Stimulated activated CD4-positive, alpha-beta T cell treated with anti-CD3 and anti-CD28 coated beads, Interleukin-1b, Interleukin-23, amount 100 ng/mL, for 4 hours (primary cell): ENCODE data around the gene OGFRL1.
A peak's percentile ranks its signal among the peaks of the same experiment; 100 is the strongest.

Experiments
- DNase-seq, 2 donors: peaks; one replicate each; pipeline ENCODE4 v3.0.0-alpha.2; 2020; ENCODE audit warnings: low read depth in 2 of 2

Gene OGFRL1

DNA sequence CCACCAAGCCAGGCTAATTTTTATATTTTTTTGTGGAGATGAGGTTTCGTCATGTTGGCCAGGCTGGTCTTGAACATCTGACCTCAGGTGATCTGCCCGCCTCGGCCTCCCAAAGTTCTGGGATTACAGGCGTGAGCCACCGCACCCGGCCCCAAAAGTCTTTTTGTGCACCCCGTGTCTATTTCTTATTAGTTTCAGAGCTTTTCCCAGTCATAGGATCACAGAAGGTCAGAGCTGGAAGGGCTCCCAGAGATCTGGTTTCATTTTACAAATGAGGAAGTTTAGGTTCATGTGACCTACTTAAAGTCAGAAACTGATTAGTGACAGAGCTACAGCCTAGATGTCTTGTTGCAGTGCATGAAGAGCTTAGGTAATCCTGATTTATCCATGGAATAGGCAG, 1.6 kb upstream of the OGFRL1 start:
- no peak for DNase-seq

DNA sequence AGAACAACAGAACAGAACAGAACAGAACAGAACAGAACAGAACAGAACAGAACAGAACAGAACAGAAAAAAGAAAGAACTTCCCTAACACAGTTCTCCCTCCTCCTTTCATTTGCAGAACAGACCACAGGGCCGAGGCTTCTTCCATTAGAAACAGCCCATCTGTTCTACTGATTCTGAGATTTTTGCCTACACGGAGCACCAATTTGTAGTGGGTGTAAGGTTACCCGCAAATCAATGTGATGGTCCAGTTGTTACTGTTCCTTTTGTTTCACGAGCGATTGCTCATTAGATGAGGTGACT, 734 bp upstream of the OGFRL1 start:
- no peak for DNase-seq

DNA sequence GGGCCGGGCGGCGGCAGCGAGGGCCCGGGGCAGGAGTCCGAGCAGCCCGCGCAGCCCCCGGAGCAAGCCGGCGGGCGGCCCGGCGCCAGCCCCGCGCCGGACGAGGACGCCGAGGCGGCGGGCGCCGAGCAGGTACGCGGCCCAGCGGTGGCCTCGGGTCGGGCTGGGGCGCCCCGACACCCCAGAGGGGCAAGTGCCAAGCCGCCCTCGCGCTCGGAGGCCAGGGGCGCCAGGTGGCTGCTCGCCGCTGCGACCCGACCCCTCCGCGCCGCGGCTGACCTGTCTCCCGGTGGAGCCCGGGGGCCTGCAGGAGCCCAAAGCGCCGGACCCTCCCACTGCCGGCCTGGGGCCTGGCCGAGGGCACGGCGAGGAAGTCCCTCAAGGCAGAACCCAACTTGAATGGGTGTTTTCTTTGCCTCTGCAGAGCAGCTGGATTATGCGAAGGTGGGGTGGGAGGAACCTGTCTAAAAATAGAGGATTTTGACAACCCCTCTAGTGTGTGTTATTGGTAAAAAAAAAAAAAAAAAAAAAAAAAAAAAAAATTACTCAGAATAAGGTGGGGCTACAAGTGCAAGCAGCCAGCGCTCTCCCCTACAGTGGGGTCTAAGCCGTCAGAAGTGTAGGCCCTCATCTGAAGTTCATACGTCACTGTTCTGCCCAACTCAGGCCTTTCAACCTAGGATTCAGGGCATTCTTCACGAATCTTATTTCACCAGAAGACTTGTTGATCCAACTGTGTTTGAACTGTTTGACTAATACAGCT, 609 bp downstream of the OGFRL1 start:
- peak in 1 of 2 donors; percentile 16 for DNase-seq

DNA sequence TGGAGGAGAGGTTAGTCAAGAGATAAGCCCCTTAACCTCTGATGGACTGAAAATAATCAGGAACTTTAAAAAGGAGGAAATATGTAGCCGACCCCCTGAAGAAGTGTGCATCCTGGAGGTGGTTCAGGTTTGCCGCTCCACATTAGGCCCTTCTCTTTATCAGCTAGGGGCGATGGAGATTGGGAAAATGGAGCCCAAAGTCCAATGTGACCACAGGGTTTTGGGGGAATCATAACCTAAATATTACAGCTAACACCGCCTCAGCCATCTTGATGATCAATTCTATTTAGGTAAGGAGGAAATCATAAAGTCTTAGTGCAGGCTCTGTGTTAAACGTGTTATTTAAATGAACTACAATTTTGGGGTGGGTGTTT, 1.2 kb downstream of the OGFRL1 start:
- DNase-seq = no peak

DNA sequence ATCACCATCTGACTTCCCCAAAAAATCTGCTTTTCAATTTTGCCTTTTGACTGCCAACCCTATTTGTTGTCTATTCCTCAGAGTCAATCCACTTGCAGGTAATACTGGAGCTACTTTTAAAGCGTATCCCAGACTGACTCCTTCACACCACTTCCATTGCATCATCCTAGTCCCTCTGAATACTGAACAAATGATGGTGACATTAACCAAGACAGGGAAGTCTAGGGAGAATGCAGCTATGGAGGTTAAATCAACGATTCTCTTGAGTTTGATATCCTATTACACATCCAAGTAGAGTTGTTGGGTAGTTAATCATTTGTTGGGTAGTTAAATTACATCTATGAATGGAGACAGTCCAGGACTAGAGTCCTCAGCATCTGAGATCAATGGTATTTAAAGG, 2.0 kb downstream of the OGFRL1 start:
- DNase-seq = no peak

DNA sequence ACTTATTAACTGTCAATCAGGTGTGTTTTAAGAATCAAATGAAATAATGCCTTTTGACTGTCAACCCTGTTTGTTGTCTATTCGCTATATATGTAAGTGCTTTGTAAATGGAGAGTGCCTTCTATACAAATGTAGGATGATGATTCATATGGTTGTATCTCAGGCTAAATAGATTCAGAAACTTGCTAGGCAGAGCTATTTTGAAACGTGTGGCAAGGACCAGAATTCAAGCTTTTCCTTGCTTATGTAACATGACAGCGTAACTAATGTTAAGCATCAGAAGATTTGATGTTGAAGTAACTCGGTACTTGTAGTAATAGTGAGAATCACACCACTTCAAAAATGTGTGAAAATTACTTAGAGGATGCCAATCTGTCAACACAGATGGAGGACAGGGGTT, 3.4 kb downstream of the OGFRL1 start:
- DNase-seq = no peak

DNA sequence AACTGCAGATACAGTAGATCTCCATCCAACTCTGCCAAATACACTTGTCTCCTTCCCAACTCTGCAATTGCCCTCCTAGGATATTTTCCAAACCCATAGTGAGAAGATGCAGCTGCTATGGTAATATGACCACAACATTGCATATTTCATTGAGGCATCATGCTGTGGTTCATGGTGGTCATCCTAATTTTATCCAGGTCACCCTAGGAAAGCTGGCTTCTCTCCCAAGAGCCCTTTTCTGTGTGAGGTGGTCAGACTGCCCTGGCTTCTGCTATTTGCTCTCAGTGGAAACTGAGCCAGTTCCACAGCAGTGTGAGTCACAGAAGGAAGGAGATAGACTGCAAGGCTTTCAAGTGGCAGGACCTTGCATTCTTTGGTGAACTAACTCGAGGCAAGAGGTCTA, 5.5 kb downstream of the OGFRL1 start:
- no peak for DNase-seq

DNA sequence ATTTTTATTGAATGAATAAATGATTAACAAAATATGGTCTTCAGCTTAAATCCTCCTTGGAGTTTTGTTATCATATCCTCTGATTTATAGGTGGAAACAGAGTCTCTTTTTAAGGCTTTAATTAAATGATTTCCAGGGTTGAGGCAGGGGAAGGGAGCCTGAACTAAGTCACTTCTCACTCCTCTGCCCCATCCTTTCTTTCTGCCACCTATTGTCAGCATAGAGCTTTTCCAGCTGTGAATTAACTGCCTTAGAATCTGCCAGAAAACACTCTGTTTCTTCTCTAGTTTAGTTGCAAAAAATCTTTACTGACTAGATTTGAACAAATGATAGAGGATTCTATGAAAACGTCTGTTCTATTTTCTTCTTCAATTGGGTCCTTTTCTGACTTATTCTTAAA, 9.8 kb downstream of the OGFRL1 start:
- DNase-seq = no peak

DNA sequence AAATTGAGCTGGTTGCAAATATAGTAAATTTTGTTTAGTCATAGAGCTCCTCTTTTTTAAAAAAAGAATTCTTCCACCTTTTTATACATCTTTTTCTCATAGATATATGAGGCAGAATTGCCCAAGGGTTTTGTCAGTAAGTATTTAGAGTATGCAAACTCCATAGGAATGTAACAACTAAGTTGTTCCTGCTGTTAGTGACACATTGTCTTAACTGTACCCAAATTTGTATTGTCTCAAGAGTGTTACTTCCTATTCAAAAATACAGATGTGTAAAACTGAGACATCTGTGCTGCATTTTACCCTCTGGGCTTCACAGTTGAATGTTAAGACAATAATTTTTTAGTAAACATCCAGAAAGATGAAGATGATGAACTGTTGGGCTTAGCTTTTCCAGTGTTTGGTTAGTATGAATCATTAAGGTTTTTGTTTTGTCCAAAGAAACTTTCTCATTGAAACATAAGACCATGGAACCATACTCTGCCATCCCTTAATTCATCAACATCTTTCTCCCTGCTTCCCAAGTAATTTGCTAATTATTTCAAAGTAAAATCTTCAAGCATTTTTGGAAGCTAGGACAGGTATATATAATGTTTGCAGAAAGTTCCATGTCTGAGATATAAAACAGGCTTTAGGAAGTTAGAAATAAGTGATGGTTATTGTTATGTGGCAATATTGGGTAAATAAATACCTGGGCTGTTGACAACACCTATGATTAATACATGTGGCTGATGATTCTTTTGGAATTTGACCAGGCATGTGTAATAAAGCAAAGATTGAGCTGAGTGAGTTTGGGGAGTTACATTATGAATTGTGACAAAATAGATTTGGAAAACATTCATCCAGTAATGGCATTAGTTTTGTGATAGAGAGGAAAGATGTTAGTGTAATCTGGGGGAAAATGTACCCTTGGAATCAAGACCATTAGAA, 11.2 kb downstream of the OGFRL1 start:
- DNase-seq = no peak

DNA sequence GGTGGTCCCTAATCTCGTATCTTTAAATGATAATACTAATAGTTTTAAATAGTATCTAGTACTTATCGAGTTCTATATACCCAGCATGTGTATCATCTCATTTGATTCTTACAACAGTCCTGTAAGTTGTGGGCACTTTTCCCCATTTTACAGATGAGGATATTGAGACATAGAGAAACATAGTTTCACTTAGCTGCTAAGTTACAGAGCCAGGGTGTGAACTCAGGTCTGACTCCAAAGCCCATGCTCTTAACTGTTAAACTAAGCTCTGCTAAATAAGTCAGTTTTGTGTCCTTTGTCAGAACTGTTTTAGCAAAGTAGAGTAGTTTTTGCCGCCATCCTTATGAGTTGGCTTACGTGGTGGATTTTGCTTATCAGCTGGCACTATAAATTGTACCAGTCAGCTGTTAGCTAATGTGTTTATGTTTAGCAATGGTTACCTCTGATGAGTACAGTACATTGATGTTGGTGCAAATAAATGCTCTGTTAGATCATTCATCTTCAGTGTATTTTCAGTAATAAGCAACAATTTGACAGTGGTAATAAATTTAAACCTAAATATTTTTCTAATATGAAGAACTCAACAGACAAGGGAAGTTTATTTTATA, 12.1 kb downstream of the OGFRL1 start:
- DNase-seq = no peak

DNA sequence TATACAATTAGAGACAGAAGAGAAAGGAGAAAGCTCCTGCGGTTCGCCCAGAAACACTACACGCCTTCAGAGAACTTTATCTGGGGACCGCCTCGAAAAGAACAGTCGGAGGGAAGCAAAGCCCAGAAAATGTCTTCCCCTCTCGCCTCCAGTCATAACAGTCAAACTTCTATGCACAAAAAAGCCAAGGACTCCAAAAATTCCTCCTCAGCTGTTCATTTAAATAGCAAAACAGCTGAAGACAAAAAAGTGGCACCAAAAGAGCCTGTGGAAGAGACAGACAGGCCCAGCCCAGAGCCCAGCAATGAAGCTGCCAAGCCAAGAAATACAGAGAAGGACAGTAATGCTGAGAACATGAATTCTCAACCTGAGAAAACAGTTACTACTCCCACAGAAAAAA, 12.9 kb downstream of the OGFRL1 start:
- no peak for DNase-seq

DNA sequence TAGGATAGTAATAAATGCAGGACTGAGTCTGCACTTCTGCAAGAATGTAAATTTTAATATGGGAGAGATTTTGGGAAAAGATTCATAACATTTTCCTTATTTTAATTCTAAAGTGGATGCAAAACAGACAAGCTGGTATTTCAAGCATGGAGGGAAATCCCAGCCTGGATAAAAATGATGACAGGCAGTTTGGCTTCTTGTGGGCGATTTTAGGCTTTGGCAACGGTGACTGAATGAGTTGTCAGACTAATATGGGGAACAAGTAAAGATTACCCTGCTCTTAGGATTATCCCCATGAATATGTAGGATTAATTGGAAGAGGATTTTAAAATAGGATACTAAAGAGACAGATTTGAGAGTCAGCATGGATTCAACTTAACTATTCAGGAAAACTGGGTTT, 21.0 kb downstream of the OGFRL1 start:
- DNase-seq = no peak

DNA sequence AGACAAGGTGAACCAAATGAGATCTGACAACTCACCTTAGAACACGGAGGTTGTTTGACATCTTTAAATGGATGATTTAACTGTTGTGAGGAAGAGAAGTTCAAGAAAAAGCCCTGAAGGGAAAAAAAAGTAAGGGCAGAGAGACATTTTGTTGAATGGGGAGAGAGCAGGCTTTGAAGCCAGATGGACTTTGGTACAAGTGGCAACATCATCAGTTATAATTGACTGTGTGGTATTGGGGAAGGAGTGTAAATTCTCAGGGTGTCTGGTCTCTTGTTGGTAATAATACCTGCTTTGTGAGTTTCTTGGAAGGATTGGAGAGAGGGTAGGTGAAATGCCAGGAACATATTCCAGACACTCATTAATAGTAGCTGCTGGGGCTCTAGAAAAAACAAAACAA, 21.6 kb downstream of the OGFRL1 start:
- no peak for DNase-seq

DNA sequence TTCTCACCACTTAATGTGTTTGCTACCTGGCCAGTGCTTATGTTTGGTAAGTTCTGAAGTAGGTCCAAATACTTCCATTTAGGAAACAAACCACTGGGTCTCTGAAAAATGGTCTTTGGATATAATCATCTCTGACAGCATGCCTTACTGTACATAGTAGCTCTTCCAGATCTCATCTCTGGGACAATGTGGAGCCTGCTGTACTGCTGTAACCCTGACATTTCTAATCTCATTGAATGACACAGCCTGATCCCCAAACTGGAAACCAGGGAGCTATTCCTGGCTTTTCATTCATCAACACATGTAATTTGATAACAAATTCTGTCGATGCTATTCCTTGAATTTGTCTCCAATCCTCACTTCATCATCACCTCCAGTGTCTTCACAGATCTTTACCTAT, 23.5 kb downstream of the OGFRL1 start:
- no peak for DNase-seq

DNA sequence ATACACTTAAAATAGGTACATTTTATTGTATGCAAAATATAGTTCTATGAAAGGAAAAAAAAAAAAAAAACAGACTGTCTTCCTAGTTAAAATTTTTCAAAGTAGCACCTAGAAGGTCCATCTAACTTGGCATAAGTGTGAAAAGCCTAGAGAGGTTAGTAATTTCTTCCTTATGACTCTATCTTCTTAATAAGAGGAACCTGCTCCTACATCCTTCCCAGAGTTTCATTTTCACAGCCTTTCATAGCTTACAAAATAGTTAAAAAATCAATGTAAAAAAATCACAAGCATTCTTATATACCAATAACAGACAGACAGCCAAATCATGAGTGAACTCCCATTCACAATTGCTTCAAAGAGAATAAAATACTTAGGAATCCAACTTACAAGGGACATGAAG, 28.8 kb downstream of the OGFRL1 start:
- DNase-seq = no peak

DNA sequence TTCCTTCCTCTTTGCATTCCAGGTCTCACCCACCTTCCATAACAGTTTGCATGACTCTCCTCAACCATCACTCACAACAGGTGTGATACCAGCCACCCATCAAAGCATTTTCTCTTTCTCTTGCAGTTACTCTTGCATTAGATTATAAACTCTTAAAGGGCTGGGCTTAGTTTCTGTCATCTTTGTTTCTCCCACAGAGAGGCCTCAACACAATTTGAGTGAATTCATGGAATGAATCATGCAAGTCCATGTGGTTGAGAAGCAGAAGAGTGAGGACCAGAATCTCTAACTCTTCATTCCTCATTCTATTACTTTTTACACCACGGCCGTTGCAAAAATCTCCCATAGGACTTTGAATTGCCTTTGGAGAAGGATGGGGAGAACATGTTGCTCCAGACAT, 31.4 kb downstream of the OGFRL1 start:
- DNase-seq = no peak

DNA sequence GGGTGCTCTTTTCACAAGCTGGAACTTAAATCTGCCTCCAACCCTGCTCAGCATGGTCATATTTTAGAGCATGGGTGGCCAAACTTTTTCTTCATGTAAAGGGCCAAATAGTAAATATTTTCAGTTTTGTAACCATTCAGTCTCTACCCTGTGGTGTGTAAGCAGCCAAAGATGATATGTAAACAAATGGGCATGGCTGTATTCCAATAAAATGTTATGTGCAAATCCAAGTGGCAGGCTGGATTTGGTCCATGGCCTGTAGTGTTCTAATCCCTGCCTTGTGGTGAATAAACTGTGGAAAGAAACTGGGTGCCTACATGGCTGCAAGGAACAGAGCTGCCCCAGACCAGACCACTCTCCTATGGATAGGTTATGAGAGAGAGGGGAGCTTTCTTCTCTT, 32.7 kb downstream of the OGFRL1 start:
- no peak for DNase-seq

DNA sequence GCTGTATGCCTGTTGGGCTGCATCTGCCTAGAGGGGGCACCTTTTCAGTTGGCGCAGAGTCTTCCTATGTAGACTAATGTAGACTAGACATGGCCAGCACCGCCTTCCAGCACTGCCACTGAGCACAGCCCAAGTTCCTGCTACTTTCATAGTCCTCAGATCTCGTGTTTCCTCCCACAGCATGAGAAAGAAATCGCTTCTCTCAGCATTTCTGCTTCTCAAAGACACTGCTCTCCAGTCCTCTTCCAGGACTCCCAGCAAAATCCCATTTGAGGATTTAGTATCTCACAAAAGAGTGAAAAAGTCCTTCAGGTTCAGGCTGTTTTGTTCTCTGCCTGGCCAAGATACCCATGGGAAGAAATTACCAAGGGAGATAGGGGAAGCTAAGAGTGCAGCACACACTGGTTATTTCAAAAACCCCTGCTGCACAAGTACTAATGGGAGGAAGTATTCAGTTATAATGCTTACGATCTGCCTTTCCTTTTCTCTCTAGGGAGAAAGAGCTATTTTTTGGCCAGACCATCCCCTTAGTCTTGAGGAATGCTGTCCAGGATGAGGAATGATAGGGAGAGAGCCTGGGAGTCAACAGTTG, 35.7 kb downstream of the OGFRL1 start:
- no peak for DNase-seq

DNA sequence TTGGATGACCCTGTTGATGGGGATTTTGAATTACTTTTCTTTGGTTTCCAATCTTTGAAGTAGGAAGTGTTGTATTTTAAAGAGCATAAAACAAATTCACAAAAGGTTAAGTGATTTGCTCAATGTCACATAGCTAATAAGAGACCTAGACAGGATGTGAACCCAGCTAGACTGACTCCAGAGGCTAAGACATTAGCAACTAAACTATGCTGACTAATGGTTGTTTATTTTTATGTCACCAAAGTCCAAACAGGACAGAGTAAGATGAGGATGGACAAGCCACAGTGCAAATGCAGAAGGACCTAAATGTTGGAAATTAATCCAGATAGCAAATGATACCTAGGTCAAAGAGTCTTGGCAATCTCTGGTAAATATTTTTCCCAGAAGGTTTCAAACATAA, 38.0 kb downstream of the OGFRL1 start:
- no peak for DNase-seq

DNA sequence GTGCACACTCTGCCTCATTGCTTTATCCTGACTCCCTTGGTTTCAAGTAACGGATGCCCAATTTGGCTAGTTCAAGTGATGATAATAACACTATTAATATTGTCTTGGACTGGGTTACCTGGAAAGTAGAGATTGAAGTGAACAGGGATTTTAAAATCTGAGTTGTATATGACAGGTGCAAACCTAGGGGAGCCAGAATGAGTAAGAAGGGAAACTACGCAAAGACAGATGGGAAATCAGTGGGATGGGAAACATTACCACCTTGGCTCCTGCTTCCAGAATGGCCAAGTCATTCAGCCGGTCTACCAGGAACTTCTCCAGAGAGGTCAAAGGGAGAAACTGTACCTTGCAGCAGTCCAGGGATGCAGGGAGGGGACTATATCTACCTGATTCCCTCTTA, 41.9 kb downstream of the OGFRL1 start:
- DNase-seq = no peak

DNA sequence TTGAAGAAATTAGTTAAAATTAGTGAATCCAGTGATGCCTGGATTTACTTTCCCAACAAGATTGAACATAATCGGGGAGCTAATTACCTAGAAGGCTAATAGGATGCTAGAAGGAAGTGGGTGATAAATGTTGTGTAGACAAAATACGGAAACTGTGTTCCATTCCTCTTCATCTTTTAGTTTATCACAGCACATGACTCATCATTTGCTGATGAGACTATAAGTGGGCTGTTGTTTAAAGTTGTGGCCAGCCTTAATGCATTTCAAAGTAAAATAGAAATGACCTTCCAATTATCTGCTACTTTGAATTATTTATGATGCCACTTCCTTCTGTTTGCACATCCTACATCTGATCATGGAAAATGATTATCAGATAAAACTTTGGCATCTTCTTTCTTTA, 43.4 kb downstream of the OGFRL1 start:
- DNase-seq = no peak

DNA sequence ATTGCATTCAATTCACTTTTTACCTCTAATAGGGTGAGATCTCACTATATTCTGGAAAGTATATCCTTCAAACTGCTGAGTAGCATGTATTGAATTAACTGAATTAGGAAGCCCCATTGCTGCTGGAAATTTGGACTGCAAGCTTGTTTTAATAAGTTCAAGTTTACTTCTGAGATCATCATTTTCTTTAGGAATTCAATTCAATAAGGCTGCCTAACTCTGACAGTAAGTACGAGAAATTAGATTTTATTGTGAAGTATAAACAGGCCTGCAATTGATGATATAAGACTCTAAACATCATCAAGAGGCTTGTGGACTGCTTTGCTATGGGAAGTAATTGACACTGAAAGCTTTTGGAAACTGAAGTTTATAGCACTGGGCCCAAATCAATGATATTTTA, 44.4 kb downstream of the OGFRL1 start:
- no peak for DNase-seq

DNA sequence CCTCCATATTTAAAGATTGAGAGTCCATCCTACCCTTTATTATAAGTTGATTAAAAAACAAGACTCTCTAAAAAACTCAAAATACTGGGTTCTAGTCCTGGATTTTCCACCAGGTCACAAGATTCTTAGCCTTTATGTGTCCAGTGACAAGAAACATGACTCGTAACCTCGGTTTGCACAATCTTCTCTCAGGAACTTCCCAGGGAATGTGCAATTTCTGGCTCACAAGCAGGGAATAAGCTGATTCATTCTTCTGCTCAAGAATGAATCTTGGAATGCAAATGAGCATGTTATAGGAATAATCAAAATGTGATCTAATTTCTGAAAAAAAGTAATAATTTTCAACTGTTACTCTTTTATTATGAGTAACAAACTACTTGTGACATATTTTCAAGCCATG, 45.1 kb downstream of the OGFRL1 start:
- no peak for DNase-seq
